Central memory CD8-positive, alpha-beta T cell (primary cell): ENCODE measurements around the gene BID.

Source experiments
- ATAC-seq: fragments of 150-1000 bp; cut with Tn5 transposase; replicated peaks from 2 replicates; pipeline ENCODE4 v1.10.0; 2022; ENCODE audit warnings: mild to moderate bottlenecking, moderate FRiP score, moderate number of reproducible peaks; ENCODE audit not compliant: poor library complexity, severe bottlenecking; ENCODE audit errors: extremely low read depth
- DNase-seq, 2 donors: peaks; one replicate each; pipeline ENCODE4 v3.0.0; 2021; ENCODE audit warnings: low spot score in 2 of 2
- H3K27ac Mint-ChIP-seq: one replicate; pipeline ENCODE4 v1.8.0; 2022; ENCODE audit warnings: low read depth, mild to moderate bottlenecking, moderate library complexity, mixed read lengths
- H3K27me3 Mint-ChIP-seq: one replicate; pipeline ENCODE4 v1.8.0; 2022; ENCODE audit warnings: mixed read lengths
- H3K36me3 Mint-ChIP-seq: one replicate; pipeline ENCODE4 v1.8.0; 2022; ENCODE audit warnings: mild to moderate bottlenecking, moderate library complexity, mixed read lengths; ENCODE audit not compliant: insufficient read depth
- H3K4me1 Mint-ChIP-seq: one replicate; pipeline ENCODE4 v1.8.0; 2022; ENCODE audit warnings: mixed read lengths
- H3K4me3 Mint-ChIP-seq: one replicate; pipeline ENCODE4 v1.8.0; 2022; ENCODE audit warnings: mild to moderate bottlenecking, moderate library complexity, mixed read lengths
- H3K9me3 Mint-ChIP-seq: one replicate; pipeline ENCODE4 v1.8.0; 2022; ENCODE audit warnings: mixed read lengths

BID gene

GRCh38 chr22:17796695-17797094 is 22.4 kb upstream of the BID start:
- H3K4me1 Mint-ChIP-seq = no peaks in the 10 kb centered on the region
- no peaks in the 10 kb centered on the region for H3K27me3 Mint-ChIP-seq
- no peak overlapping the region for H3K4me3 Mint-ChIP-seq
- no peak overlapping the region for H3K27ac Mint-ChIP-seq
- no peak for ATAC-seq
- no peak for DNase-seq
- no peaks in the 10 kb centered on the region for H3K9me3 Mint-ChIP-seq
- H3K36me3 Mint-ChIP-seq = peaks cover 12% of the 10 kb centered on the region

DNA sequence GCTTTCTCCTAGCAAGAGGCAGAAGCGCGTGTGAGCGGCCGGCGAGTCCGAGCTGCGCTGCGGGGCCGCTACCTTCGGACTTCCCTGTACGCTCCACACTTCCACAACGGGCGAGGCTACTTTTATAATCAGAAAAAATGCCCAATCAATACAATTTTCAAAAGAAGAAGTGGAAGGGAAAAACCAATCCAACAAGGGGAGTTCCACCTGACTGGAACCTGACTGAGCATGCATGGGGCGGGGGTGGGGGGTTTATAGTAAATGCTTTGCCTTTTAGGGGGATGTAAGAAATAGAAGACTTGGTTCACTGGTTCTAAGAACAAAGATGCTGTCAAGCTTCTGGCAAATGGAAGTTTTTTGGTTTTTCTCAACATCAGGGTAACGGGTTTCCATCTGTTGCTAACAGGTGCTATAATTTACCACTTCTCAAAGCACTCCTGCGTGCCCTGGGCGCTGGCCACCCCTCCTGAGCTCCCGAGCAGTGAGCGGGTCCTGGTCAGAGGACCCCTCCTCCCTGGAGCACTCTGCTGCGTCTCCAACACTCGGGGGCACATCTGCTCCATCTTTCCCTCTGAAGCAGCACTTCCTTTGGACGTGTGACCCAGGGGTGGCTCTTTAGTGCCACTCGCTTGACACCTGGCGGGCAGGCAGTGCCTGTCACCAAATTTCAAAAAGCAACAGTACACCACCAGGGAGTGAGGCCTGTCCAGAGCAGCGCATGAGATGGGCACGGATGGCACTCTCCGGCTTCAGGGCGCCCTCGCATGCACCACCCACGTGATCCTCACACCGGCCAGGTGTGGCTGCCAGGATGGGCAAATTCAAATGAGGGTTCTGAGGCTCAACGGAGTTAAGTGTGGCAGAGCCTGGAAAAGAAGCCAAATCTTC is 21.6 kb upstream of the BID start:
- no peaks in the 10 kb centered on the region for H3K9me3 Mint-ChIP-seq
- no peaks in the 10 kb centered on the region for H3K27me3 Mint-ChIP-seq
- H3K36me3 Mint-ChIP-seq = peaks cover 13% of the 10 kb centered on the region
- no peaks in the 10 kb centered on the region for H3K4me1 Mint-ChIP-seq
- H3K4me3 Mint-ChIP-seq = no peak overlapping the region
- ATAC-seq (no peak), DNase-seq (no peak)
- peak overlapping the region; percentile 20 for H3K27ac Mint-ChIP-seq

GRCh38 chr22:17794726-17795542 is 20.7 kb upstream of the BID start:
- DNase-seq (no peak), ATAC-seq (no peak)
- Mint-ChIP-seq H3K4me1 (no peaks in the 10 kb centered on the region), H3K27me3 (no peaks in the 10 kb centered on the region), H3K9me3 (no peaks in the 10 kb centered on the region), H3K4me3 (no peak overlapping the region), H3K36me3 (peaks cover 9% of the 10 kb centered on the region), H3K27ac (peak overlapping the region; percentile 20)

DNA sequence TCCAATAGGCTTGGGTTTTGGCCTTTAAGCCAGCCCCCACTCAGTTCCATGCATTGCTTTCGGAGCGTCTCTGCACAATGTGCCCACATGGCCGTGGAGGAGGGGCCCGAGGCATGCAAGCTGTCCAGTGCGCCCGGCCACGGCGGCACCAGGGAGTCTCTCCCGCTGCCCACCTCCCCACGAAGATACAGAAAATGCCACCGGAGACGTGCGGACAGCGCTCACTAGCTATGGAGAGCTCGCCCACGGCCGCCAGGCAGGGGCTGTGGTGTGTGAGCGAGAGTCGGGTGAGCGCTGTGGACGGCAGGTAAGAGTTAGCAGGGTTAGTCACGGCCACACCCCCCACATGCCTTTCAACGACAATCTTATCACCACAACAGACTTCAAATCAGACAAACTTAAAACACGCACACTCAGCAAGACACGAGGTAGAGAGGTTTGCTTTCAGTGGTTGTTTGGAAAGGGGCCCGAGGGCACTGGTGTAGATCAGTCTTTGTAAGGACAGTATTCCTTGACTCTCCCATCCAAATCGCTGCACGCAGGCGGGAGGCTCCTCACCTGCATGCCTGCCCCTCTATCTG is 18.7 kb upstream of the BID start:
- Mint-ChIP-seq H3K36me3 (peaks cover 12% of the 10 kb centered on the region), H3K27ac (peak overlapping the region; percentile 56), H3K4me1 (no peaks in the 10 kb centered on the region), H3K27me3 (no peaks in the 10 kb centered on the region), H3K4me3 (no peak overlapping the region), H3K9me3 (no peaks in the 10 kb centered on the region)
- ATAC-seq (no peak), DNase-seq (no peak)

DNA sequence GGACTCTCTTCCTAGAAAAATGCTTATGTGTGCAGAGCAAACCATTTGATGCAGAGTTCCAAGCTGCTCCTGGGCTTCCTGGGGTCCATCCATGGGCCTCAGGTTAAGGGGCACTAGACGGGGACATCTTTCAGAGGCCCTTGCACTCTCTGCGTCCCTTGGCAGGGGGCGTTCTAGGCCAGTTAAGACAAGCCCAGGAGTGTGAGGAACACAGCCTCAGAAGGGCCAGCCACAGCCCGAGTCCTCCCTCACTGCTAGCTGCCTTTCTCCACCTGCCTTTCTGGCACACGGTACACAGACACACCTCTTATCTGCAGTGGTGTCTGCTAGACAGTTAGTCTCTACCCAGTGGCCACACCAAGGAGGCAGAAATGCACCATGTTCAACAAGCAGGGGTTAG is 18.0 kb upstream of the BID start:
- Mint-ChIP-seq H3K36me3 (peaks cover 12% of the 10 kb centered on the region), H3K27ac (no peak overlapping the region)

GRCh38 chr22:17791196-17791595 is 16.9 kb upstream of the BID start:
- no peaks in the 10 kb centered on the region for H3K4me1 Mint-ChIP-seq
- DNase-seq (no peak), ATAC-seq (no peak)
- peaks cover 11% of the 10 kb centered on the region for H3K36me3 Mint-ChIP-seq
- H3K27me3 Mint-ChIP-seq = no peaks in the 10 kb centered on the region
- H3K27ac Mint-ChIP-seq = peak overlapping the region; percentile 25
- no peak overlapping the region for H3K4me3 Mint-ChIP-seq
- H3K9me3 Mint-ChIP-seq = no peaks in the 10 kb centered on the region

More for the DNA sequence above, 18.0 kb upstream of the BID start:
- no peak for DNase-seq
- Mint-ChIP-seq H3K9me3 (no peaks in the 10 kb centered on the region), H3K4me3 (no peak overlapping the region), H3K4me1 (no peaks in the 10 kb centered on the region), H3K27me3 (no peaks in the 10 kb centered on the region)
- ATAC-seq = no peak

DNA sequence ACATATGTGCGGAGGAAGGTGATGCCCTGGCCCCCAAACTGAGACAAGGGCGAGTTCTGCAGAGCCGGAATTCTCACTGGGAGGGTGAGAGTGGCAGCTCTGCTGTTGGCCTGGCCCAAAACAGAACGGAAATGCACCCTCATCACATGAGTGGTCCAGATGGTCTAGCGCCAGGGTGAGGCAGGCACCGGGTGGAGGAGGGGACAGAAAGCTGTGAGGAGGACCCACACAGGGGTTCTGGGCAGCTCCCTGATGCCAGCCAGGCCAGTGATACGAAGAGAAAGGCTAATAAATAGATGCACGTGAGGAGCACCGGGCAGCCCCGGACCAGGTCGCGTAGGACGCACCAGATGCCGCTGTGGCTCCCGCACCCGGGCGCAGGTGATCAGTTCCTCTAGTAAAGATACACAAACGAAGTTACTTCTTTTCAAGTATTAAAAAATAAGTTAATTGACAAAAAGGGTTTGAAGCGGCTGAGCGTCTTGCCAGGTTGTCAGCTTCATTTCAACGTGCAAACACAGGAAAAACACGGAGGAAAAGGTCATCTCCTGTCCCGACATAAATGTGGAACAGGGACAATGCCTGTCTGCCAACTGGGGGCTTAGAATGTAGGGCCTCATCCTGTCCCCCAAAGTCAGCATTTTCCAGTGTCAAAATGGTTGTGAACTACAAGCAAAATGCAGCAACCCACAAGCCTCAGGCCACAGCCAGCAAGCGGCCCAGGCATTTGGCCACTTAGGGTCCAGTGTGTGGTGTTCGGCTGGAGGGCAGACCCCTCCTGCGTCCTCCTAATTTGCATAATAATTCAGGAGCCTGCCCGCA is 15.3 kb upstream of the BID start:
- Mint-ChIP-seq H3K4me1 (no peaks in the 10 kb centered on the region), H3K4me3 (no peak overlapping the region), H3K27ac (no peak overlapping the region), H3K9me3 (no peaks in the 10 kb centered on the region), H3K27me3 (no peaks in the 10 kb centered on the region), H3K36me3 (peaks cover 8% of the 10 kb centered on the region)
- ATAC-seq (no peak), DNase-seq (no peak)

DNA sequence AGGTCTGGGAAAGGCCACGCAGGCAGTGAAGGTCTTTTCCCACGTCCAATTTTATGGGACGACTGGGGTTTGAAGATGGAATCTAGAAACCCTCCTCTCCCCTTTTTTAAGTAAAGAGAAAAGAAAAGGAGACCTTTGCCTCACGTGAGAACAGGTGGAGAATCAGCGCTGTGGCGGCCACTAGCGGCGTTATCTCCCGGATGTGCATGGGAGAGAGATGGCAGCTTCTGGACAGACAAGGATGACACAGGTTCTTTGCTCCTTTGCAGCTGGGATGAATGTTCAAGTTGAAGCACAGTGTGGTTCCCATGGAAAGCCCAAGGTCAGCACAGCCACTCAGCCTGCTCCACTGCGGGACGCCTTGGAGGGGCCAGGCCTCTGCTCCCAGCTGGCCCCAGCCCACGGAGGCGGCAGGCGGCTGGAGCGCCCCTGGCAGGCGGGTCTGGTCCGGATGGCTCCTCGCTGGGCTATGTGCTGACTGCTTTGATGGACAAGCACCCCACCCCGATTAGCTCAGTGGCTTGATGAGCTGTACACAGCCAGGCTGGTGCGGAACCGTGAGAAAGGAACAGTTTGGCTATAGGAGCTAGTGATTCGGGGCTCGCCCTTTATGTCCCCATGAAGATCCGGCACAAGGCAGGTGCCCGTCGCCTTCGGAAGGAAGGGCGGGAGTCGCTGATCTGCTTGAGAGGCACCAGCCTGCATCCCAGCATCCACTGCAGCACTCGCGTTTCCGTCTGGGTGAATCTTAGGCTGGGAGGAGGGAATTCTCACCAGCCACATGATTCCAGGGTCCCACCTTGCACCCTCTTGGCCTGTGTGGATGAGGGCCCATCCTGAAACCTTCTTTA is 14.5 kb upstream of the BID start:
- DNase-seq (no peak), ATAC-seq (no peak)
- H3K4me1 Mint-ChIP-seq = no peaks in the 10 kb centered on the region
- no peaks in the 10 kb centered on the region for H3K9me3 Mint-ChIP-seq
- H3K4me3 Mint-ChIP-seq = no peak overlapping the region
- H3K36me3 Mint-ChIP-seq = peaks cover 8% of the 10 kb centered on the region
- no peaks in the 10 kb centered on the region for H3K27me3 Mint-ChIP-seq
- H3K27ac Mint-ChIP-seq = no peak overlapping the region

DNA sequence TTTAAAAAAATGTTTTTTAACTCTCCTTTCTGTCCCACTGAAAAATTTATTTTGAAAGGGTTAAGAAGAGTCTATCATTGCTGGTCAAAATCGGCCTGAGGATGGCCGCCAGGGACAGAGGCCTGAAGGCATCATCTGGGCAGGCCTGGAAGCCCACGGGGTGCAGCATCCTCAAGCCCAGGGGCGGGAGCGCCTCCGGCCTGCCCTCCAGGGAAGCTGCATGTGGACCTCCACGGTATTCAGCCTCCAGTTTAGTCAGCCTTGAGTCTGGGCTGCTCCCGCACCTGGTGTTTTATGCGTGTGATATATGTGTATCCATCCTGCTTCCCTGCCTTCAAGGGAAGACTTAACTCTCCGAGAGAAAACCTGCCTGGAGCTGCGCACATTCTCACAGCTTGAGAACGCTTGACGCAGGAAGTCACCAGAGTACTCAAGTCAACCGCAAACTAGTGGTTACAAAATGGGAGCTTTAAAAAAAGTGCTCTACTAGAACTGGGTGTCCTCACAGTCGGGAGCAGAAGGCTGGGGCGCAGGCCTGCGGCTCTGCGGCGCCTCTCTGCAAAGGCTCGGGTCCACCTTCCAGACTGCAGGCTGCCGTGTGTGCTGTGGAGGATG is 13.6 kb upstream of the BID start:
- ATAC-seq (peak; percentile 59), DNase-seq (no peak)
- no peaks in the 10 kb centered on the region for H3K9me3 Mint-ChIP-seq
- no peaks in the 10 kb centered on the region for H3K27me3 Mint-ChIP-seq
- H3K4me1 Mint-ChIP-seq = no peaks in the 10 kb centered on the region
- no peak overlapping the region for H3K4me3 Mint-ChIP-seq
- H3K27ac Mint-ChIP-seq = no peak overlapping the region
- peaks cover 5% of the 10 kb centered on the region for H3K36me3 Mint-ChIP-seq

DNA sequence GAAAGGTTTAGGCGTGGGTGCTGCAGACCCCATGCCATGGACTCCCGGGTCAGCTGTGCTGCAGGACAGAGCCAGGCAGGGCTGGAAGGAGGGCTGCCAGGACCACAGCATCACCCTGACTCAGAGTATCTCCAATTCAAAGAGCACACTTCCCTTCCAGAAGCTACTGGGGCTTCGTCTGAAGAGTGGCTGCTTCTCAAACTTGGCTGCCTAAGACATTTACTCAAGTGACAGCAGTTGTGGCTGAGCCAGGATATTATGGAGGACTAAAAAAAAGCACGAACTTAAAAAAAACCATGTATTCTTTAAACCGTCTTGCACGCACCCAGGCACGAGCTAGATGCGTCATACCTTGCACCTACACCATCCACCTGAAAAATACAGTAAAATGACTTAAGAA is 13.0 kb upstream of the BID start:
- peaks cover 6% of the 10 kb centered on the region for H3K4me1 Mint-ChIP-seq
- no peak for ATAC-seq
- H3K4me3 Mint-ChIP-seq = no peak overlapping the region
- DNase-seq = no peak
- H3K36me3 Mint-ChIP-seq = peaks cover 5% of the 10 kb centered on the region
- no peak overlapping the region for H3K27ac Mint-ChIP-seq
- H3K9me3 Mint-ChIP-seq = no peaks in the 10 kb centered on the region
- no peaks in the 10 kb centered on the region for H3K27me3 Mint-ChIP-seq

DNA sequence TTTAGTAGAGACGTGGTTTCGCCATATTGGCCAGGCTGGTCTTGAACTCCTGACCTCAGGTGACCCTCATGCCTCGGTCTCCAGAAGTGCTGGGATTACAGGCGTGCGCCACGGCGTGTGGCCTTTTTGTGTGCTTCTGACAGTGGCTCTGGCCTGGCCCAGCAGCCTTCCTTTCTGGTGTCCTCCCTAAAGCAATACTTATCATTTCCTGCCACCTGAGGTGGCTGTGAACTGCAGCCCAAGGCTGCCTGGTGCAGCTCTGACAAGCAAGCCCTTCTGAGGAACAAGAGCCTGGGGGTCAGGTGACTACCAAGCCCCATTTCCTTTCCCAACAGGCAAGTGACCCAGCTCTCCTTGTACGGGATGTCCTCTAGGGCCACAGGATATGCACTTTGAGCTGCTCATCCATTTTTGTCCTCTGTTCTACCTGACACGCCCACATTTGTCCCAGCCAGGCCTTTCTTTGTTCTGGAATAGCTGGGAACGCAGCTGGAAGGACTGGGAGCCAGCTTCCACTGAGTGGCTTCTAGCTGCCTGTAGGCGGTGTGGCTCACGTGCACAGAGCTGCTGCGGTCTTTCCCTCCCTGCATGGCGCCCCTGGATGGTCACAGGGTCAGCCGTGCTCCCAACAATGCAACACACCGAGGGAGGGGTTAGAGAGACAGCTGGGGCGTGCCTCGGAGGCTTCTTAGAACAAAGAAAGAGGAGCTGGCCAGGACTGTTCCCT is 12.3 kb upstream of the BID start:
- no peak overlapping the region for H3K27ac Mint-ChIP-seq

More for the DNA sequence above, 12.3 kb upstream of the BID start:
- Mint-ChIP-seq H3K36me3 (peaks cover 4% of the 10 kb centered on the region), H3K9me3 (no peaks in the 10 kb centered on the region), H3K27me3 (no peaks in the 10 kb centered on the region), H3K4me1 (peaks cover 12% of the 10 kb centered on the region), H3K4me3 (no peak overlapping the region)
- DNase-seq (no peak), ATAC-seq (no peak)
